22Rv1 (cell line): ENCODE results near the gene CASP12.

Source experiments
- ZFX ChIP-seq: fragments of 450-650 bp; IDR thresholded peaks from 2 replicates; pipeline ENCODE4 v1.6.1; 2017; ENCODE audit warnings: antibody characterized with exemption, borderline replicate concordance
- TF ChIP-seq, protein P1 (sequence below): fragments of 450-650 bp; IDR thresholded peaks from 2 replicates; pipeline ENCODE4 v1.5.1; 2017; ENCODE audit warnings: mild to moderate bottlenecking

DNA sequence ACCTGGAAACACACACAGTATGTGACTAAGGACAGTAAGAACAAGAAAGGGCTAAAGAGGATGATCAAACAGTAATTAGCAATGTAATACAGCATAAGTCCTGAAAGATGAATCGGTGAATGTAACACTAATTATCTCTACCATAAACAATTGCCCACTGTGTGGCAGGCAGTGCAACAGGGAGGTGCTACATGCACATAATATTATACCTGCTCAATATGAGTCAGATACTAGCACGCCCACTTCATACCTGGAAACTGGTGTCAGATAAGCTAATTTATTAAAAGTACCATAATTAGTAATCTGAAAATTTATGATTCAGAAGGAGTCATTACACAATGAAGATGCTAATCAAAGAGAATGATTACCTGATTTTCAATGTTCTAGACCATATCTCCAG is 14.9 kb downstream of the CASP12 start:
- TF ChIP-seq, protein P1, sequence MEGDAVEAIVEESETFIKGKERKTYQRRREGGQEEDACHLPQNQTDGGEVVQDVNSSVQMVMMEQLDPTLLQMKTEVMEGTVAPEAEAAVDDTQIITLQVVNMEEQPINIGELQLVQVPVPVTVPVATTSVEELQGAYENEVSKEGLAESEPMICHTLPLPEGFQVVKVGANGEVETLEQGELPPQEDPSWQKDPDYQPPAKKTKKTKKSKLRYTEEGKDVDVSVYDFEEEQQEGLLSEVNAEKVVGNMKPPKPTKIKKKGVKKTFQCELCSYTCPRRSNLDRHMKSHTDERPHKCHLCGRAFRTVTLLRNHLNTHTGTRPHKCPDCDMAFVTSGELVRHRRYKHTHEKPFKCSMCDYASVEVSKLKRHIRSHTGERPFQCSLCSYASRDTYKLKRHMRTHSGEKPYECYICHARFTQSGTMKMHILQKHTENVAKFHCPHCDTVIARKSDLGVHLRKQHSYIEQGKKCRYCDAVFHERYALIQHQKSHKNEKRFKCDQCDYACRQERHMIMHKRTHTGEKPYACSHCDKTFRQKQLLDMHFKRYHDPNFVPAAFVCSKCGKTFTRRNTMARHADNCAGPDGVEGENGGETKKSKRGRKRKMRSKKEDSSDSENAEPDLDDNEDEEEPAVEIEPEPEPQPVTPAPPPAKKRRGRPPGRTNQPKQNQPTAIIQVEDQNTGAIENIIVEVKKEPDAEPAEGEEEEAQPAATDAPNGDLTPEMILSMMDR, result no peak
- TF ChIP-seq ZFX, result no peak
